ENCODE results near the gene AFMID.

AFMID gene

DNA sequence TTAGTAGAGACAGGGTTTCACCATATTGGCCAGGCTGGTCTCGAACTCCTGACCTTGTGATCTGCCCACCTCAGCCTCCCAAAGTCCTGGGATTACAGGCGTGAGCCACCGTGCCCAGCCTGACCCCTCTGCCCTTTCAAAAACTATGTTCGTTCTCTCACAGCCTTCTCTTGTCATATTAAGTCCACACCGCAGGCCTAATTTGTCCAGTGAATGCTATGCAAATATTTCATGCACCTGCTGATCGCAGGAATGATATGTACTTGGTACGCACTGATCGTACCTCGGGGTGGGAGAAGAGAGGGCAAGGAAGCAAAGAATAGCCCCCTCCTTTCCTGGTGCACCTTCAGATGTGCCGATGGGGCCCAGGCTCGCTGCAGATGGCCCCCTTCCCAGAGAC lies 23.9 kb downstream of the AFMID start:
- no peak for DNase-seq (ENCODE audit: low read depth)
- H3K4me3 ChIP-seq (ENCODE audit: low read length): no peak overlapping the region
- no peak for TF ChIP-seq CTCF (IDR thresholded peaks at IDR 0.05; ENCODE audit: insufficient read depth, low read depth, low read length, missing control alignments)

GRCh38 chr17:78214016-78214705 lies 27.0 kb downstream of the AFMID start, which contains the start of gene BIRC5:
Gene BIRC5, plus strand, starts transcription at chr17:78214253. Its CDS starts 64 bp downstream, at chr17:78214317.
- peak within 1 kb of the TSS; percentile 71 for H3K4me3 ChIP-seq (ENCODE audit: low read length)
- TF ChIP-seq CTCF (IDR thresholded peaks at IDR 0.05; ENCODE audit: insufficient read depth, low read depth, low read length, missing control alignments): no peak
- DNase-seq (ENCODE audit: low read depth): peak; percentile 89

- H3K4me3 ChIP-seq (ENCODE audit: low read length): peak overlapping the region; percentile 71
- no peak for TF ChIP-seq CTCF (IDR thresholded peaks at IDR 0.05; ENCODE audit: insufficient read depth, low read depth, low read length, missing control alignments)
- no peak for DNase-seq (ENCODE audit: low read depth)
Observed at GRCh38 chr17:78214706-78215061, 27.5 kb downstream of the AFMID start.

DNA sequence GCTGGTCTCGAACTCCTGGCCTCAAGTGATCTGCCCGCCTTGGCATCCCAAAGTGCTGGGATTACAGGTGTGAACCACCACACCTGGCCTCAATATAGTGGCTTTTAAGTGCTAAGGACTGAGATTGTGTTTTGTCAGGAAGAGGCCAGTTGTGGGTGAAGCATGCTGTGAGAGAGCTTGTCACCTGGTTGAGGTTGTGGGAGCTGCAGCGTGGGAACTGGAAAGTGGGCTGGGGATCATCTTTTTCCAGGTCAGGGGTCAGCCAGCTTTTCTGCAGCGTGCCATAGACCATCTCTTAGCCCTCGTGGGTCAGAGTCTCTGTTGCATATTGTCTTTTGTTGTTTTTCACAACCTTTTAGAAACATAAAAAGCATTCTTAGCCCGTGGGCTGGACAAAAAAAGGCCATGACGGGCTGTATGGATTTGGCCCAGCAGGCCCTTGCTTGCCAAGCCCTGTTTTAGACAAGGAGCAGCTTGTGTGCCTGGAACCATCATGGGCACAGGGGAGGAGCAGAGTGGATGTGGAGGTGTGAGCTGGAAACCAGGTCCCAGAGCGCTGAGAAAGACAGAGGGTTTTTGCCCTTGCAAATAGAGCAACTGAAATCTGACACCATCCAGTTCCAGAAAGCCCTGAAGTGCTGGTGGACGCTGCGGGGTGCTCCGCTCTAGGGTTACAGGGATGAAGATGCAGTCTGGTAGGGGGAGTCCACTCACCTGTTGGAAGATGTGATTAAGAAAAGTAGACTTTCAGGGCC lies 32.4 kb downstream of the AFMID start:
- no peak overlapping the region for H3K4me3 ChIP-seq (ENCODE audit: low read length)
- DNase-seq (ENCODE audit: low read depth): peak; percentile 24
- no peak for TF ChIP-seq CTCF (IDR thresholded peaks at IDR 0.05; ENCODE audit: insufficient read depth, low read depth, low read length, missing control alignments)

- no peak for TF ChIP-seq CTCF (IDR thresholded peaks at IDR 0.05; ENCODE audit: insufficient read depth, low read depth, low read length, missing control alignments)
- H3K4me3 ChIP-seq (ENCODE audit: low read length): no peak overlapping the region
- DNase-seq (ENCODE audit: low read depth): no peak
Observed at GRCh38 chr17:78223061-78223460, 35.9 kb downstream of the AFMID start.

DNA sequence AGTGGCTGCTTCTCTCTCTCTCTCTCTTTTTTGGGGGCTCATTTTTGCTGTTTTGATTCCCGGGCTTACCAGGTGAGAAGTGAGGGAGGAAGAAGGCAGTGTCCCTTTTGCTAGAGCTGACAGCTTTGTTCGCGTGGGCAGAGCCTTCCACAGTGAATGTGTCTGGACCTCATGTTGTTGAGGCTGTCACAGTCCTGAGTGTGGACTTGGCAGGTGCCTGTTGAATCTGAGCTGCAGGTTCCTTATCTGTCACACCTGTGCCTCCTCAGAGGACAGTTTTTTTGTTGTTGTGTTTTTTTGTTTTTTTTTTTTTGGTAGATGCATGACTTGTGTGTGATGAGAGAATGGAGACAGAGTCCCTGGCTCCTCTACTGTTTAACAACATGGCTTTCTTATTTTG lies 36.6 kb downstream of the AFMID start:
- no peak for TF ChIP-seq CTCF (IDR thresholded peaks at IDR 0.05; ENCODE audit: insufficient read depth, low read depth, low read length, missing control alignments)
- no peak overlapping the region for H3K4me3 ChIP-seq (ENCODE audit: low read length)
- DNase-seq (ENCODE audit: low read depth): no peak
